ENCODE data around the gene RAB38.
A peak's percentile ranks its signal among the peaks of the same experiment; 100 is the strongest.

RAB38 gene

GRCh38 chr11:88188251-88188931 is 13.1 kb upstream of the RAB38 start:
- in situ Hi-C loops (cut with HindIII; ENCODE audit: low sequenced_read_pairs) = no loop called here
- no peak overlapping the region for H3K4me3 ChIP-seq (ENCODE audit: low read depth, low read length)
- no peak for TF ChIP-seq CTCF (IDR thresholded peaks at IDR 0.05; ENCODE audit: low read depth, low read length, missing control alignments)
- DNase-seq (ENCODE audit: low read depth) = no peak

- H3K4me3 ChIP-seq (ENCODE audit: low read depth, low read length) = no peak overlapping the region
- in situ Hi-C loops (cut with HindIII; ENCODE audit: low sequenced_read_pairs) = no loop called here
- TF ChIP-seq CTCF (IDR thresholded peaks at IDR 0.05; ENCODE audit: low read depth, low read length, missing control alignments) = no peak
- no peak for DNase-seq (ENCODE audit: low read depth)
These were observed 8.0 kb upstream of the RAB38 start for GRCh38 chr11:88183233-88183632.

- no peak for DNase-seq (ENCODE audit: low read depth)
- no peak for TF ChIP-seq CTCF (IDR thresholded peaks at IDR 0.05; ENCODE audit: low read depth, low read length, missing control alignments)
- in situ Hi-C loops (cut with HindIII; ENCODE audit: low sequenced_read_pairs) = no loop called here
- no peak overlapping the region for H3K4me3 ChIP-seq (ENCODE audit: low read depth, low read length)
These were observed 6.5 kb upstream of the RAB38 start for GRCh38 chr11:88181776-88182175.

GRCh38 chr11:88179971-88180629 is 4.9 kb upstream of the RAB38 start:
- DNase-seq (ENCODE audit: low read depth) = no peak
- H3K4me3 ChIP-seq (ENCODE audit: low read depth, low read length) = no peak overlapping the region
- in situ Hi-C loops (cut with HindIII; ENCODE audit: low sequenced_read_pairs) = no loop called here
- no peak for TF ChIP-seq CTCF (IDR thresholded peaks at IDR 0.05; ENCODE audit: low read depth, low read length, missing control alignments)

GRCh38 chr11:88179141-88179540 is 3.9 kb upstream of the RAB38 start:
- H3K4me3 ChIP-seq (ENCODE audit: low read depth, low read length) = no peak overlapping the region
- TF ChIP-seq CTCF (IDR thresholded peaks at IDR 0.05; ENCODE audit: low read depth, low read length, missing control alignments) = no peak
- in situ Hi-C loops (cut with HindIII; ENCODE audit: low sequenced_read_pairs) = no loop called here
- DNase-seq (ENCODE audit: low read depth) = peak; percentile 50

- peak; percentile 38 for DNase-seq (ENCODE audit: low read depth)
- TF ChIP-seq CTCF (IDR thresholded peaks at IDR 0.05; ENCODE audit: low read depth, low read length, missing control alignments) = no peak
- in situ Hi-C loops (cut with HindIII; ENCODE audit: low sequenced_read_pairs) = no loop called here
- no peak overlapping the region for H3K4me3 ChIP-seq (ENCODE audit: low read depth, low read length)
These were observed 2.9 kb upstream of the RAB38 start for GRCh38 chr11:88178191-88178590.

All from astrocyte of the cerebellum (primary cell).